H1 (cell line): ENCODE data around the gene TBCD. TPM values are rescaled to one million over a fixed set of nuclear protein-coding genes. Genes with fewer than 3 reads are reported as not detected.

Experiments used
- CTCF ChIA-PET: fragments of 300-600 bp; sonication (Branson Sonifier 250); formaldehyde crosslinking; loops from one replicate; lab custom pipeline; 2021; ENCODE audit not compliant: partially characterized antibody; lab: Charles Lee
- POLR2A ChIA-PET: fragments of 300-600 bp; sonication (Branson Sonifier 250); formaldehyde crosslinking; loops from one replicate; lab custom pipeline; 2021; ENCODE audit warnings: inconsistent platforms; ENCODE audit not compliant: partially characterized antibody; lab: Charles Lee
- DNase-seq, 2 experiments: peaks; one replicate each; pipeline versions ENCODE4 v3.0.0 to v3.0.0-alpha.2; 2010 to 2022; ENCODE audit warnings: low spot score in 2 of 2, low read depth in 1 of 2, mixed read lengths in 1 of 2
- FAIRE-seq: peaks from 2 replicates; lab custom pipeline; 2011; peaks lifted over from hg19 to GRCh38; lab: Jason Lieb, UNC
- H2AFZ ChIP-seq: 2 replicates; pipeline ENCODE4 v1.8.1; 2012; ENCODE audit warnings: low read length, inconsistent platforms
- H2AK5ac ChIP-seq: 2 replicates; pipeline ENCODE4 v1.6.1; 2013; ENCODE audit warnings: low read depth, low read length
- H2BK120ac ChIP-seq: replicated peaks from 2 replicates; pipeline ENCODE3; 2013; ENCODE audit warnings: low read depth, low read length, inconsistent platforms
- H2BK12ac ChIP-seq: 2 replicates; pipeline ENCODE4 v1.6.1; 2013; ENCODE audit warnings: low read depth, low read length
- H2BK15ac ChIP-seq: 2 replicates; pipeline ENCODE4 v1.6.1; 2013; ENCODE audit warnings: low read length
- H2BK20ac ChIP-seq: 2 replicates; pipeline ENCODE4 v1.6.1; 2013; ENCODE audit warnings: low read length
- H2BK5ac ChIP-seq: 2 replicates; pipeline ENCODE4 v1.6.1; 2013; ENCODE audit warnings: low read depth, low read length
- H3K14ac ChIP-seq: 2 replicates; pipeline ENCODE4 v1.6.1; 2013; ENCODE audit warnings: inconsistent platforms; ENCODE audit not compliant: insufficient read length
- H3K18ac ChIP-seq: 2 replicates; pipeline ENCODE4 v1.6.1; 2013; ENCODE audit warnings: low read length; ENCODE audit errors: extremely low read depth
- H3K23ac ChIP-seq: 2 replicates; pipeline ENCODE4 v1.6.1; 2013; ENCODE audit warnings: inconsistent platforms; ENCODE audit not compliant: insufficient read length
- H3K23me2 ChIP-seq: 2 replicates; pipeline ENCODE4 v1.6.1; 2013; ENCODE audit warnings: low read depth, low read length
- H3K27ac ChIP-seq: 2 replicates; pipeline ENCODE4 v1.6.1; 2011; ENCODE audit warnings: low read depth, low read length, inconsistent platforms
- H3K27me3 ChIP-seq, 4 experiments: replicated peaks in 1 of 4; 1 replicate in 1 of 4; 2 replicates in 3 of 4; pipeline versions ENCODE4 v1.6.1 to v1.8.1; 2011 to 2013; ENCODE audit warnings: low read length in 3 of 4, mild to moderate bottlenecking in 3 of 4, inconsistent platforms in 2 of 4, mixed read lengths in 2 of 4, moderate library complexity in 1 of 4; ENCODE audit not compliant: control insufficient read depth in 3 of 4, insufficient read depth in 3 of 4; ENCODE audit errors: extremely low read depth in 1 of 4
- H3K36me3 ChIP-seq, 4 experiments: 2 replicates each; pipeline versions ENCODE4 v1.6.1 to v1.8.1; 2011 to 2013; ENCODE audit warnings: mild to moderate bottlenecking in 4 of 4, low read length in 3 of 4, moderate library complexity in 2 of 4, control low read depth in 1 of 4, inconsistent platforms in 1 of 4; ENCODE audit not compliant: insufficient read depth in 4 of 4, control insufficient read depth in 2 of 4
- H3K4ac ChIP-seq: replicated peaks from 2 replicates; pipeline ENCODE3; 2013; ENCODE audit warnings: low read length, low read depth, mixed read lengths, inconsistent platforms; ENCODE audit not compliant: insufficient read length
- H3K4me1 ChIP-seq, 4 experiments: replicated peaks in 1 of 4; 1 replicate in 1 of 4; 2 replicates in 3 of 4; pipeline versions ENCODE4 v1.6.1 to v1.8.1; 2011 to 2013; ENCODE audit warnings: low read length in 3 of 4, inconsistent platforms in 2 of 4, mixed read lengths in 1 of 4; ENCODE audit not compliant: insufficient read depth in 4 of 4, control insufficient read depth in 3 of 4
- H3K4me2 ChIP-seq, 2 experiments: 2 replicates each; pipeline versions ENCODE4 v1.6.1 to v1.8.1; 2011 to 2013; ENCODE audit warnings: low read depth in 2 of 2, low read length in 2 of 2, control low read depth in 1 of 2, inconsistent platforms in 1 of 2, mild to moderate bottlenecking in 1 of 2; ENCODE audit not compliant: insufficient read depth in 1 of 2
- H3K4me3 ChIP-seq, 4 experiments: fragments of 200-600, 300-600 bp in 1 of 4; sonication (generic), shearing (Covaris generic), sonication (Bioruptor Twin) in 1 of 4; 2 replicates each; pipeline versions ENCODE4 v1.5.1 to v1.8.1; 2011 to 2016; ENCODE audit warnings: low read length in 4 of 4, low read depth in 3 of 4, control low read depth in 2 of 4, inconsistent platforms in 2 of 4, mild to moderate bottlenecking in 2 of 4, mixed read lengths in 1 of 4, moderate library complexity in 1 of 4; ENCODE audit not compliant: insufficient read depth in 2 of 4; ENCODE audit errors: extremely low read depth in 1 of 4
- H3K56ac ChIP-seq: replicated peaks from 2 replicates; pipeline ENCODE3; 2013; ENCODE audit warnings: low read depth, mild to moderate bottlenecking, mixed read lengths, low read length, inconsistent platforms; ENCODE audit not compliant: insufficient read length
- H3K79me1 ChIP-seq: 2 replicates; pipeline ENCODE4 v1.6.1; 2013; ENCODE audit warnings: low read depth, low read length, control low read depth
- H3K79me2 ChIP-seq, 2 experiments: 2 replicates each; pipeline versions ENCODE4 v1.6.1 to v1.8.1; 2012 to 2013; ENCODE audit warnings: low read length in 2 of 2, mild to moderate bottlenecking in 2 of 2, inconsistent platforms in 1 of 2; ENCODE audit not compliant: insufficient read depth in 2 of 2, control insufficient read depth in 1 of 2
- H3K9ac ChIP-seq, 4 experiments: replicated peaks in 1 of 4; 1 replicate in 1 of 4; 2 replicates in 3 of 4; pipeline versions ENCODE4 v1.6.1 to v1.8.1; 2011 to 2013; ENCODE audit warnings: low read depth in 3 of 4, low read length in 3 of 4, control low read depth in 2 of 4, mild to moderate bottlenecking in 2 of 4, moderate library complexity in 2 of 4, inconsistent platforms in 1 of 4; ENCODE audit errors: extremely low read depth in 1 of 4
- H3K9me3 ChIP-seq, 2 experiments: 2 replicates each; pipeline versions ENCODE4 v1.6.1 to v1.8.1; 2012 to 2013; ENCODE audit warnings: mild to moderate bottlenecking in 2 of 2, moderate library complexity in 2 of 2, control low read depth in 1 of 2, inconsistent platforms in 1 of 2, low read depth in 1 of 2, low read length in 1 of 2, mixed read lengths in 1 of 2; ENCODE audit not compliant: insufficient read depth in 2 of 2
- H4K20me1 ChIP-seq, 2 experiments: replicated peaks in 1 of 2; 2 replicates each; pipeline versions ENCODE3 to v1.8.1; 2011 to 2013; ENCODE audit warnings: inconsistent platforms in 2 of 2, low read length in 2 of 2, mild to moderate bottlenecking in 1 of 2; ENCODE audit not compliant: insufficient read depth in 2 of 2, control insufficient read depth in 1 of 2
- H4K5ac ChIP-seq: 2 replicates; pipeline ENCODE4 v1.6.1; 2013; ENCODE audit warnings: low read length, low read depth, mixed read lengths, inconsistent platforms; ENCODE audit not compliant: insufficient read length
- H4K8ac ChIP-seq: 2 replicates; pipeline ENCODE4 v1.8.0; 2013; ENCODE audit warnings: mild to moderate bottlenecking, moderate library complexity, low read length, inconsistent platforms; ENCODE audit not compliant: insufficient read depth; ENCODE audit errors: extremely low read depth
- H4K91ac ChIP-seq: replicated peaks from 2 replicates; pipeline ENCODE3; 2013; ENCODE audit warnings: low read length, mixed read lengths, inconsistent platforms; ENCODE audit not compliant: insufficient read length
- BRCA1 ChIP-seq: IDR thresholded peaks from 2 replicates; pipeline ENCODE4 v1.6.1; 2012; ENCODE audit warnings: low read depth, low read length, improper control_type of control experiment
- CHD2 ChIP-seq: IDR thresholded peaks from 2 replicates; pipeline ENCODE4 v1.6.1; 2012; ENCODE audit warnings: low read length, improper control_type of control experiment
- KDM4A ChIP-seq: IDR thresholded peaks from one replicate; pipeline ENCODE4 v1.7.1; 2012; ENCODE audit warnings: low read depth, mild to moderate bottlenecking, moderate library complexity, low read length, inconsistent platforms; ENCODE audit not compliant: severe bottlenecking
- POU5F1 ChIP-seq: IDR thresholded peaks from 2 replicates; pipeline ENCODE4 v1.6.1; 2011; ENCODE audit warnings: low read depth, mild to moderate bottlenecking, low read length, moderate library complexity
- RBBP5 ChIP-seq: IDR thresholded peaks from 2 replicates; pipeline ENCODE4 v1.7.1; 2012; ENCODE audit warnings: low read depth, mild to moderate bottlenecking, inconsistent platforms, low read length, moderate library complexity, borderline replicate concordance
- RXRA ChIP-seq: IDR thresholded peaks from 2 replicates; pipeline ENCODE4 v1.6.1; 2011; ENCODE audit warnings: low read depth, mild to moderate bottlenecking, low read length, moderate library complexity; ENCODE audit not compliant: insufficient read depth
- TAF7 ChIP-seq: optimal IDR thresholded peaks from 2 replicates; pipeline ENCODE3; 2011; ENCODE audit warnings: low read depth, mild to moderate bottlenecking, inconsistent platforms, low read length, moderate library complexity, borderline replicate concordance
- TCF12 ChIP-seq: IDR thresholded peaks from 2 replicates; pipeline ENCODE4 v1.6.1; 2011; ENCODE audit warnings: low read depth, mild to moderate bottlenecking, low read length
- ZNF274 ChIP-seq: IDR thresholded peaks from 2 replicates; pipeline ENCODE4 v1.7.0; 2012; ENCODE audit warnings: low read length, borderline replicate concordance; ENCODE audit errors: extremely low read depth
- WGBS, 2 experiments: shearing (Covaris generic) in 1 of 2; methylation state at CpG; one replicate each; pipeline versions ENCODE4 v1.1.6 to v1.1.7; 2013 to 2015; ENCODE audit warnings: low lambda C conversion rate in 2 of 2, mixed read lengths in 2 of 2, inconsistent platforms in 1 of 2, low coverage in 1 of 2, missing lambda C conversion rate in 1 of 2; ENCODE audit not compliant: insufficient replicate concordance in 2 of 2, insufficient coverage in 1 of 2, insufficient read length in 1 of 2; ENCODE audit errors: extremely low coverage in 1 of 2, missing lambda C conversion rate in 1 of 2; 5-methylcytosine and 5-hydroxymethylcytosine counted together
- polyA plus RNA-seq, 7 experiments: library from polyadenylated mRNA; depleted of rRNA in 3 of 7; stranded (reverse) in 5 of 7; unstranded in 2 of 7; fragments of >200 nt in 5 of 7; fragments of 200-250 nt in 2 of 7; gene quantifications; 1 replicate in 5 of 7; 2 replicates in 1 of 7; 4 replicates in 1 of 7; pipeline versions ENCODE4 v1.2.1 to v1.2.3, GENCODE V29; 2011 to 2013; ENCODE audit warnings: missing spikeins in 2 of 7, mixed read lengths in 2 of 7
- total RNA-seq: library from RNA; stranded (reverse); fragmentation: NEBNext Ultra II Directional; extraction: Animal tissue kit (Norgen Biotek cat#: 25700); gene quantifications from 2 replicates; pipeline ENCODE4 v1.2.1, GENCODE V29; 2021

TBCD gene
- total and polyA plus RNA-seq, 2 of the 8 experiments (the other 6 are each of a cell fraction or from before 2014, with no cell fraction given) = 118 to 162 TPM

GRCh38 chr17:82726427-82726826, 25.4 kb upstream of the TBCD start:
- POLR2A ChIA-PET = interaction anchor here (0.8 kb wide), 1 partner anchor 30 kb away, joined by 3 read pairs; no protein-coding TSS in a partner anchor
- DNase-seq = no peak

More at GRCh38 chr17:82726427-82726826, 25.4 kb upstream of the TBCD start:
- no peak overlapping the region for H2AK5ac ChIP-seq
- no peaks in the 10 kb centered on the region for H3K4me1 ChIP-seq
- no peak overlapping the region for H3K14ac ChIP-seq
- no peak overlapping the region for H2BK12ac ChIP-seq
- no peak overlapping the region for H3K9ac ChIP-seq
- no peak overlapping the region for H3K23ac ChIP-seq
- no peak overlapping the region for H2BK15ac ChIP-seq
- H4K91ac ChIP-seq = no peak overlapping the region
- CTCF ChIA-PET = interaction anchor here (0.9 to 1.2 kb wide), 3 partner anchors 14 to 55 kb away, joined by 3 to 6 read pairs (median 4); no protein-coding TSS in a partner anchor
- no peak overlapping the region for H4K5ac ChIP-seq
- H3K79me1 ChIP-seq = no peaks in the 10 kb centered on the region
- H3K79me2 ChIP-seq = no peaks in the 10 kb centered on the region
- 98% methylated on average over 8 of the region's 10 CpGs; no CpG with 5 or more reads in 1 of the 2 experiments for WGBS, 2 experiments
- peaks cover 0 to 9% (median 3%) of the 10 kb centered on the region in 4 experiments; a peak in 5 of 8 replicates for H3K36me3 ChIP-seq
- H3K27ac ChIP-seq = no peak overlapping the region
- H3K27me3 ChIP-seq = no peaks in the 10 kb centered on the region
- no peak overlapping the region for H3K4me2 ChIP-seq
- H3K9me3 ChIP-seq = no peaks in the 10 kb centered on the region
- no peak overlapping the region for H2AFZ ChIP-seq
- no peak overlapping the region for H3K4me3 ChIP-seq
- H3K23me2 ChIP-seq = no peaks in the 10 kb centered on the region
- peaks cover 2 to 11% of the 10 kb centered on the region in 2 experiments for H4K20me1 ChIP-seq
- FAIRE-seq = no peak
- H2BK5ac ChIP-seq = no peak overlapping the region
- H3K4ac ChIP-seq = no peak overlapping the region
- no peak overlapping the region for H2BK20ac ChIP-seq
- no peak overlapping the region for H3K18ac ChIP-seq
- H2BK120ac ChIP-seq = no peak overlapping the region
- TF ChIP-seq ZNF274 (no peak), KDM4A (no peak), CHD2 (no peak), RBBP5 (no peak), RXRA (no peak), POU5F1 (no peak), BRCA1 (no peak), TCF12 (no peak), TAF7 (no peak)
- no peak overlapping the region for H3K56ac ChIP-seq
- no peak overlapping the region; the same call in 1 of the 2 replicates for H4K8ac ChIP-seq
